ENCODE measurements around the gene KAT6B. TPM values are rescaled to one million over a fixed set of nuclear protein-coding genes. Genes with fewer than 3 reads are reported as not detected.

KAT6B gene
- total RNA-seq, 1 donor from 2014 or later: 21.7 TPM

- H3K9me3 Mint-ChIP-seq (ENCODE audit: unreplicated experiment): no peaks in the 10 kb centered on the region
- no peak overlapping the region for H3K4me3 Mint-ChIP-seq (ENCODE audit: unreplicated experiment)
- Histone ChIP-seq H3K9ac (ENCODE audit: low read length) (no peak overlapping the region), H4K20me1 (ENCODE audit: insufficient read depth, low read length) (peaks cover 62% of the 10 kb centered on the region), H3K27ac (ENCODE audit: low read depth, low read length) (no peak overlapping the region), H3K4me1 (ENCODE audit: insufficient read depth, low read length) (no peaks in the 10 kb centered on the region), H3K4me2 (ENCODE audit: low read length) (no peak overlapping the region), H3K4me3 (ENCODE audit: insufficient read depth, low read depth, low read length) (no peak overlapping the region), H3K27me3 (ENCODE audit: insufficient read depth, low read length) (no peaks in the 10 kb centered on the region), H3K79me2 (ENCODE audit: insufficient read depth, low read length) (peaks cover 70% of the 10 kb centered on the region), H3K36me3 (ENCODE audit: insufficient read depth, low read length) (no peaks in the 10 kb centered on the region), H3K9me3 (ENCODE audit: insufficient read depth, low read depth, low read length) (no peaks in the 10 kb centered on the region), H2AFZ (ENCODE audit: low read depth, low read length) (no peak overlapping the region)
- no peak for TF ChIP-seq EZH2 (IDR thresholded peaks at IDR 0.05; ENCODE audit: insufficient read depth, low read length)
- no peak for TF ChIP-seq CTCF (IDR thresholded peaks at IDR 0.05; ENCODE audit: insufficient read depth, low read depth, low read length)
- no peaks in the 10 kb centered on the region for H3K27me3 Mint-ChIP-seq (ENCODE audit: low read depth, unreplicated experiment)
- FAIRE-seq (no peak), DNase-seq (ENCODE audit: low read depth) (no peak)
- no peaks in the 10 kb centered on the region for H3K4me1 Mint-ChIP-seq (ENCODE audit: low read depth, unreplicated experiment)
- H3K36me3 Mint-ChIP-seq (ENCODE audit: low read depth, unreplicated experiment): peaks cover 4% of the 10 kb centered on the region
- no peak overlapping the region for H3K27ac Mint-ChIP-seq (ENCODE audit: unreplicated experiment)
Observed at GRCh38 chr10:74836877-74837276, 10.5 kb downstream of the KAT6B start.

GRCh38 chr10:74837743-74838142, 11.3 kb downstream of the KAT6B start:
- no peaks in the 10 kb centered on the region for H3K9me3 Mint-ChIP-seq (ENCODE audit: unreplicated experiment)
- no peak overlapping the region for H2AFZ ChIP-seq (ENCODE audit: low read depth, low read length)
- H3K4me1 ChIP-seq (ENCODE audit: insufficient read depth, low read length): no peaks in the 10 kb centered on the region
- no peak overlapping the region for H3K4me2 ChIP-seq (ENCODE audit: low read length)
- H3K36me3 ChIP-seq (ENCODE audit: insufficient read depth, low read length): no peaks in the 10 kb centered on the region
- no peak overlapping the region for H3K27ac Mint-ChIP-seq (ENCODE audit: unreplicated experiment)
- FAIRE-seq (no peak), DNase-seq (ENCODE audit: low read depth) (no peak)
- no peaks in the 10 kb centered on the region for H3K27me3 Mint-ChIP-seq (ENCODE audit: low read depth, unreplicated experiment)
- no peak overlapping the region for H3K27ac ChIP-seq (ENCODE audit: low read depth, low read length)
- no peaks in the 10 kb centered on the region for H3K27me3 ChIP-seq (ENCODE audit: insufficient read depth, low read length)
- peaks cover 64% of the 10 kb centered on the region for H3K79me2 ChIP-seq (ENCODE audit: insufficient read depth, low read length)
- TF ChIP-seq EZH2 (IDR thresholded peaks at IDR 0.05; ENCODE audit: insufficient read depth, low read length): no peak
- no peak overlapping the region for H3K9ac ChIP-seq (ENCODE audit: low read length)
- no peak overlapping the region for H3K4me3 Mint-ChIP-seq (ENCODE audit: unreplicated experiment)
- peaks cover 66% of the 10 kb centered on the region for H4K20me1 ChIP-seq (ENCODE audit: insufficient read depth, low read length)
- H3K36me3 Mint-ChIP-seq (ENCODE audit: low read depth, unreplicated experiment): peaks cover 4% of the 10 kb centered on the region
- no peaks in the 10 kb centered on the region for H3K4me1 Mint-ChIP-seq (ENCODE audit: low read depth, unreplicated experiment)
- H3K9me3 ChIP-seq (ENCODE audit: insufficient read depth, low read depth, low read length): no peaks in the 10 kb centered on the region
- H3K4me3 ChIP-seq (ENCODE audit: insufficient read depth, low read depth, low read length): no peak overlapping the region

- Histone ChIP-seq H4K20me1 (ENCODE audit: insufficient read depth, low read length) (peaks cover 58% of the 10 kb centered on the region), H3K4me1 (ENCODE audit: insufficient read depth, low read length) (no peaks in the 10 kb centered on the region), H3K9me3 (ENCODE audit: insufficient read depth, low read depth, low read length) (no peaks in the 10 kb centered on the region), H2AFZ (ENCODE audit: low read depth, low read length) (no peak overlapping the region), H3K9ac (ENCODE audit: low read length) (no peak overlapping the region), H3K36me3 (ENCODE audit: insufficient read depth, low read length) (peaks cover 2% of the 10 kb centered on the region), H3K79me2 (ENCODE audit: insufficient read depth, low read length) (peaks cover 56% of the 10 kb centered on the region), H3K27me3 (ENCODE audit: insufficient read depth, low read length) (no peaks in the 10 kb centered on the region), H3K27ac (ENCODE audit: low read depth, low read length) (no peak overlapping the region), H3K4me2 (ENCODE audit: low read length) (no peak overlapping the region), H3K4me3 (ENCODE audit: insufficient read depth, low read depth, low read length) (no peak overlapping the region)
- H3K4me3 Mint-ChIP-seq (ENCODE audit: unreplicated experiment): no peak overlapping the region
- FAIRE-seq: peak; percentile 49
- no peaks in the 10 kb centered on the region for H3K4me1 Mint-ChIP-seq (ENCODE audit: low read depth, unreplicated experiment)
- no peak for DNase-seq (ENCODE audit: low read depth)
- H3K36me3 Mint-ChIP-seq (ENCODE audit: low read depth, unreplicated experiment): peaks cover 5% of the 10 kb centered on the region
- no peaks in the 10 kb centered on the region for H3K9me3 Mint-ChIP-seq (ENCODE audit: unreplicated experiment)
- H3K27me3 Mint-ChIP-seq (ENCODE audit: low read depth, unreplicated experiment): no peaks in the 10 kb centered on the region
- TF ChIP-seq EZH2 (IDR thresholded peaks at IDR 0.05; ENCODE audit: insufficient read depth, low read length) (no peak), CTCF (IDR thresholded peaks at IDR 0.05; ENCODE audit: insufficient read depth, low read depth, low read length) (no peak)
- no peak overlapping the region for H3K27ac Mint-ChIP-seq (ENCODE audit: unreplicated experiment)
Observed at GRCh38 chr10:74839708-74840107, 13.3 kb downstream of the KAT6B start.

All from astrocyte (in vitro differentiated cells and primary cell).